Peyer's patch (tissue), 4 donors: ENCODE results near the gene B3GALT5. TPM values are rescaled to one million over a fixed set of nuclear protein-coding genes. Genes with fewer than 3 reads are reported as not detected.

ENCODE experiments used
- DNase-seq, 3 donors: peaks; one replicate each; pipeline ENCODE4 v3.0.0-alpha.2; 2017 to 2019
- H3K27ac ChIP-seq, 4 donors: fragments of 200-600 bp; sonication (generic); one replicate each; pipeline ENCODE4 v1.5.1; 2016 to 2019
- H3K27me3 ChIP-seq, 2 donors: fragments of 200-600 bp; sonication (generic); one replicate each; pipeline ENCODE4 v1.5.1; 2019
- H3K36me3 ChIP-seq, 3 donors: fragments of 200-600 bp; sonication (generic); one replicate each; pipeline ENCODE4 v1.5.1; 2016 to 2019
- H3K4me1 ChIP-seq, 4 donors: fragments of 200-600 bp; sonication (generic); one replicate each; pipeline ENCODE4 v1.5.1; 2016 to 2019
- H3K4me3 ChIP-seq, 4 donors: fragments of 200-600 bp; sonication (generic); 1 replicate in 3 of 4; 2 replicates in 1 of 4; pipeline ENCODE4 v1.5.1; 2016 to 2019; ENCODE audit warnings: mild to moderate bottlenecking in 1 of 4
- H3K9me3 ChIP-seq, 4 donors: fragments of 200-600 bp; sonication (generic); one replicate each; pipeline ENCODE4 v1.5.1; 2016 to 2019; ENCODE audit warnings: mild to moderate bottlenecking in 1 of 4
- CTCF ChIP-seq, 6 experiments: fragments of 450-650 bp in 4 of 6; fragments of 200-600 bp in 2 of 6; sonication (generic) in 1 of 6; IDR thresholded peaks; one replicate each; pipeline ENCODE4 v1.5.1; 2017 to 2019; ENCODE audit warnings: antibody characterized with exemption in 6 of 6, mild to moderate bottlenecking in 3 of 6, moderate library complexity in 1 of 6
- POLR2A ChIP-seq, 2 donors: fragments of 450-650 bp; IDR thresholded peaks; one replicate each; pipeline ENCODE4 v1.5.1; 2017; ENCODE audit warnings: antibody characterized with exemption in 2 of 2, mild to moderate bottlenecking in 2 of 2, moderate library complexity in 2 of 2
- total RNA-seq, 4 donors: library from RNA; depleted of rRNA; stranded (reverse); fragments of >200 nt; gene quantifications; one replicate each; pipeline ENCODE4 v1.1.0, GENCODE V29; 2016

The B3GALT5 gene
- total RNA-seq, 4 donors from 2014 or later = 16.5 to 147 (median 125) TPM

GRCh38 chr21:39599191-39599970, 13.4 kb upstream of the B3GALT5 start:
- Histone ChIP-seq H3K27me3 (no peaks in the 10 kb centered on the region), H3K27ac (no peak overlapping the region), H3K9me3 (no peaks in the 10 kb centered on the region), H3K36me3 (no peaks in the 10 kb centered on the region), H3K4me3 (no peak overlapping the region), H3K4me1 (no peaks in the 10 kb centered on the region)
- TF ChIP-seq CTCF (IDR thresholded peaks at IDR 0.05) (no peak), POLR2A (IDR thresholded peaks at IDR 0.05) (no peak)
- DNase-seq = no peak

- H3K36me3 ChIP-seq = no peaks in the 10 kb centered on the region
- DNase-seq = no peak
- H3K27ac ChIP-seq = no peak overlapping the region
- no peak overlapping the region for H3K4me3 ChIP-seq
- no peaks in the 10 kb centered on the region for H3K9me3 ChIP-seq
- H3K27me3 ChIP-seq = no peaks in the 10 kb centered on the region
- no peaks in the 10 kb centered on the region for H3K4me1 ChIP-seq
- TF ChIP-seq POLR2A (IDR thresholded peaks at IDR 0.05) = no peak
- no peak for TF ChIP-seq CTCF (IDR thresholded peaks at IDR 0.05)
These were observed 11.4 kb upstream of the B3GALT5 start for GRCh38 chr21:39601187-39601928.

GRCh38 chr21:39602076-39602689, 10.6 kb upstream of the B3GALT5 start:
- H3K36me3 ChIP-seq = no peaks in the 10 kb centered on the region
- no peaks in the 10 kb centered on the region for H3K27me3 ChIP-seq
- no peak for DNase-seq
- no peak overlapping the region for H3K27ac ChIP-seq
- no peaks in the 10 kb centered on the region for H3K4me1 ChIP-seq
- TF ChIP-seq POLR2A (IDR thresholded peaks at IDR 0.05) (no peak), CTCF (IDR thresholded peaks at IDR 0.05) (no peak)
- H3K9me3 ChIP-seq = no peaks in the 10 kb centered on the region
- no peak overlapping the region for H3K4me3 ChIP-seq

GRCh38 chr21:39602793-39603192, 9.9 kb upstream of the B3GALT5 start:
- no peak for DNase-seq
- Histone ChIP-seq H3K36me3 (no peaks in the 10 kb centered on the region), H3K4me1 (no peaks in the 10 kb centered on the region), H3K9me3 (no peaks in the 10 kb centered on the region), H3K27me3 (no peaks in the 10 kb centered on the region), H3K4me3 (no peak overlapping the region), H3K27ac (no peak overlapping the region)
- TF ChIP-seq POLR2A (IDR thresholded peaks at IDR 0.05) = no peak
- no peak for TF ChIP-seq CTCF (IDR thresholded peaks at IDR 0.05)

- no peak for TF ChIP-seq CTCF (IDR thresholded peaks at IDR 0.05)
- no peak for TF ChIP-seq POLR2A (IDR thresholded peaks at IDR 0.05)
- no peak overlapping the region for H3K4me3 ChIP-seq
- no peaks in the 10 kb centered on the region for H3K9me3 ChIP-seq
- no peaks in the 10 kb centered on the region for H3K27me3 ChIP-seq
- no peaks in the 10 kb centered on the region for H3K36me3 ChIP-seq
- DNase-seq = no peak
- H3K4me1 ChIP-seq = no peaks in the 10 kb centered on the region
- H3K27ac ChIP-seq = no peak overlapping the region
These were observed 7.8 kb upstream of the B3GALT5 start for GRCh38 chr21:39604951-39605350.
